Mesenteric fat pad (tissue), 1 donor: Measurements from ENCODE around the gene GMNC. TPM values are rescaled to one million over a fixed set of nuclear protein-coding genes. Genes with fewer than 3 reads are reported as not detected.

Experiments used
- DNase-seq: peaks from one replicate; pipeline ENCODE4 v3.0.0-alpha.2; 2020; ENCODE audit warnings: low spot score
- total RNA-seq: library from RNA; stranded (reverse); fragmentation: NEBNext Ultra II Directional; extraction: Animal tissue kit (Norgen Biotek cat#: 25700); gene quantifications from one replicate; pipeline ENCODE4 v1.2.1, GENCODE V29; 2021
- donor health status: DM: yes; HTN: yes; CAD: no.

Gene GMNC
- total RNA-seq, 1 donor from 2014 or later = not detected

GRCh38 chr3:190849607-190850006 lies 12.9 kb downstream of the GMNC start:
- no peak for DNase-seq

GRCh38 chr3:190848870-190849269 lies 13.6 kb downstream of the GMNC start:
- DNase-seq = no peak

- no peak for DNase-seq
Measured at GRCh38 chr3:190847436-190847835, 15.1 kb downstream of the GMNC start.

GRCh38 chr3:190840146-190840545 lies 22.3 kb downstream of the GMNC start:
- DNase-seq = no peak

GRCh38 chr3:190831225-190831624 lies 31.3 kb downstream of the GMNC start:
- DNase-seq = no peak

GRCh38 chr3:190830031-190830430 lies 32.5 kb downstream of the GMNC start:
- no peak for DNase-seq

GRCh38 chr3:190826018-190826417 lies 36.5 kb downstream of the GMNC start:
- no peak for DNase-seq

- DNase-seq = no peak
Measured at GRCh38 chr3:190825386-190826016, 37.0 kb downstream of the GMNC start.

GRCh38 chr3:190811775-190812480 lies 50.6 kb downstream of the GMNC start:
- no peak for DNase-seq

GRCh38 chr3:190810957-190811356 lies 51.5 kb downstream of the GMNC start:
- no peak for DNase-seq

- no peak for DNase-seq
Measured at GRCh38 chr3:190809351-190809750, 53.1 kb downstream of the GMNC start.

GRCh38 chr3:190807719-190808375 lies 54.6 kb downstream of the GMNC start:
- DNase-seq = no peak
